Measurements from ENCODE around the gene TASOR2.

The TASOR2 gene, protein sequence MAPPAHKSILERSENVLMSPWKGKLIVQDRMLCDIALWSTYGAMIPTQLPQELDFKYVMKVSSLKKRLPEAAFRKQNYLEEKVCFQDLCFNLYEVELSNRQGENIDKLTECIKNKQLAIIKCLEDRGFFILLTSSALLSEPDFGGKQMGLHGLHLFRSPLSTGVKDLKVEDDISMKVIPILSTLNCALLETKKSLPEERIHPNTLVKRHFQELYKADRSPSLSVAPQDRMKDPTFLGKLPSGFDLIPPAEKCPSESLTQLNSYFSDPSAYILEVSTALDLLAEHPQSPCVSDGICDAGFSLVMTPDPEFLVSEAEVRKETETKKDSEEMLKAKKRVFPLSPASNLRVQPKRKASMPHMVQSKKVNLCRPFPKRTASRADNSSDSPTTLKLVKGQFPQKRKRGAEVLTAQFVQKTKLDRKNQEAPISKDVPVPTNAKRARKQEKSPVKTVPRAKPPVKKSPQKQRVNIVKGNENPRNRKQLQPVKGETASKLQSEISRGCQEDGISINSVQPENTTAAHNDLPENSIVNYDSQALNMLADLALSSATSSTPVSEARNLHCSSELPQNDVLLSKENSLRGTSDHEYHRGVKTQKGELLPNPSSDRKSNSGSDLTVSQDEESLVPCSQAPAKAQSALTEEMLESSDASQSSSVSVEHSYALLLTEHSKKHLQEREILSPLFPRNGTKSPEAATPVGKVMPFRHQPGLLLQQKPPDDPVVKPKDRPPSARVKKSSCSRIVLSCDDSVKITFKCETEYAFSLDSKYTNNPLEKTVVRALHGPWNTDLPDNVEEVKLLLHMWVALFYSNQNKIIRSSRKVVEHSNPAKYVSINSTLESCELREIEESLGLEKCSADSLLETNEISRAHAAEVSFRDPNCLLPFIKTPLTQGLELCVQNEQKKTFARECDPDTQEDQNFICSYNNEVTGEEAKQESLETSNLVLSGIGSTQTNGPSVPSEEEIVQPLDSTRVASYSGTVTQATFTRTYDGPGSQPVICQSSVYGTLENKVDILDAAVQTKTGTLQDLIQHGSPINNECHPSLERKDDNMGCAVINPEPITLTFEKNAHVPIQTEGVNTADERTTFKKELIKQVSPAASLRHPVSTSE (N-terminal part only)

DNA sequence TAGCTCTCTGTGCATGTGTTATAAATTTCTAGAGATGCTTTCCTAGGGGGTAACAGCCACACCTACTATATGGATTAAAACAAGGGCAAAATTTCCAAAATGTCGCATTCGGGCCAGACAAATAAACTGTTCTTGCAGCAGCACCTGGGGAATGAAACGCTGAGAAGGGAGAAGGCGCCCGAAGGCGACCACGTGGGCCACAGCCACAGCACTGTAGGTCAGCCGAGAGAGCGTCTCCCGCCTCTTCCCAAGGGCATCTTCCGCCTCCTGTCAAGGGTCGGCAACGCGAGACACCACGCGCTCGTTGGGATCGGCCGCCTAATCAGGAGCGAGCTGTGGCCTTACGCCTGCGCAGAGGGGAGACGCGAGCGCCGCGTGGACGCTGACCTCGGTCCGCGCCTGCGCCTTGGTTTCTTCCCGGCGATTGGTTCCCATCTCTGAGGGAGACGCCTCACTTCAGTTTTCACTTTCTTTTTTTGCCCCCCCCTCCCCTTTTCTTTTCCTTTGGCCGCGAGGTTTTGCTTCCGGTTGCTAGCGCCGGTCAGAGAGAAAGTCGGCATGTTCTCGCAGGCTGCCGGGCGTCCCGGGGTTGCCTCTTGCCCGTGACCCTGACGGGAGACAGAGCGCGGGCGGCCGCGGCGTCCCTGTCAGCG, at the start of gene TASOR2:
Gene TASOR2 (plus strand): TSS at position 521 of the 653 bp plus-strand sequence. CDS start 35,805 bp downstream, outside the sequence.
- peak; percentile 95 for DNase-seq

DNA sequence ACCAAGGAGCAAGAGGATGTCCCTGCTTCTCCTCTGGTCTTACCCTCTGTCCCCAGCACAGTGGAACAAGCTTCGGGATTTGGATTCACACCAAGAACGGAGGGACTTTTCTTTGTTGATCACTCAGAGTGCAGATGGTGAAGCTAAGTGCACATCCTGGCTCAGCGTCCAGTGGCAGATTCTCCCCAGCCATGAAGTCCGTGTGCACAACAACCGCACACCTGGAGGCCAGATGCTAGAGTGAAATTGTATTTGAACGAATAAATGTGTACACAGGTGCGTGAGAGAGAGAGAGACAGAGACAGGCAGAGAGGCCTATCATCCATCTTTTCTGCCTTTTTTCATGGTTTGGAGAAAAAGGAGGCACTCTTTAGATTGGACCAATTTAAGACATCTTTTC, 49.7 kb upstream of the TASOR2 start:
- DNase-seq = no peak

DNA sequence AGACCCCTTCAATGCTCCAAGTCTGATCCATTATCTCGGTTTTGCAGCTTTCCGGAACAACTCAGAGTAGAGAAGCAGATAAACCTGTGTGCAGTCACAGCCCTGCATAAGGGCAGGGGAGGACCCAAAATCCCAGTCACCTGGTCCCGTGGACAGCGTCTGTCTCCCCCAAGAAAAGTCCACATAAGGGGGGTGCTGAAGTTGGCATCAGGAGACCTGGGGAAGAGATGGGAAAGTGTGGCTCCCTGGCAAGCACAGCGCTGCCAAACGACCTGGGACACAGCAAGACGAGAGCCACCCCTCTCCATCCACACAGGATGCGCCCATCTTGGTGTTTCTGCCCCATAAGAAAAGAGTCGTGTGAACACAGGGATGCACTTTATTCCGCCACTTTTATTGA, 46.1 kb upstream of the TASOR2 start:
- DNase-seq = no peak

DNA sequence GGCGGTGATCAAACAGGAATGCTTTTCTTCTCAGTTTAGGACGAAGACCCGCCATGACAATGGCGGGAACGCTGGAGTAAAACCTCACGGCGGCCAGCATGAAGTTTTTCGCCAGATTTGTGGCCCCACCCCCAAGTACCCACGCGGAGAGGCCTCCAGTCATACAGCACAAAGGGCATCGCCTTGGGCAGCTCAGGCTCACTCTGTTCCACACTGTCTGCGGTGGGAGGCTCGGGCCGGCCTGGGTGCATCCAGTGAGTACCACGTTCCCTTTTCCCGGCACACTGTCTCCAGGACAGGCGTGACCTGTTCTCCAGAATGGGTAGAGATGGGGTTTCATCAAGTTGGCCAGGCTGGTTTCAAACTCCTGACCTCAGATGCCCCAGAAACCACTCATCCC, 45.6 kb upstream of the TASOR2 start:
- DNase-seq = no peak

GRCh38 chr10:5640036-5640435, 44.6 kb upstream of the TASOR2 start:
- no peak for DNase-seq

DNA sequence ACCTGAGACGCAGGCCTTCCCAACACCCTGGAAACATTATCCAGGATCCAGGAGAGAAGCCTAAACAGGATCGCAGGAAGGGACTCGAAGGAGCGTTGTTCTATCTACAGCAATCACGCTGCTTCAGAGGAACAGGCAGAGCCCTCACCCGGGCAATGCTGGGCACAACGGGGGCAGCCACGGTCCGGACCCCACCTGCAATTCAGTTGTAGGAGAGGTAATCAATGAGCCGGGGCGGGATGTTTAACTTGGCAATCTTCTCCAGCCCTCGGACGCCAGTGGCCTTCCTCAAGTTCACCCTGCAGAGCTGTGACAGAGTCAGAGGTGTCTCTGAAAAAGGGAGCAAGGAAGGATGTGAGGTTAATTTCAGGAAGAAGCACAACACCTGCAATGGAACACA, 44.1 kb upstream of the TASOR2 start:
- no peak for DNase-seq

DNA sequence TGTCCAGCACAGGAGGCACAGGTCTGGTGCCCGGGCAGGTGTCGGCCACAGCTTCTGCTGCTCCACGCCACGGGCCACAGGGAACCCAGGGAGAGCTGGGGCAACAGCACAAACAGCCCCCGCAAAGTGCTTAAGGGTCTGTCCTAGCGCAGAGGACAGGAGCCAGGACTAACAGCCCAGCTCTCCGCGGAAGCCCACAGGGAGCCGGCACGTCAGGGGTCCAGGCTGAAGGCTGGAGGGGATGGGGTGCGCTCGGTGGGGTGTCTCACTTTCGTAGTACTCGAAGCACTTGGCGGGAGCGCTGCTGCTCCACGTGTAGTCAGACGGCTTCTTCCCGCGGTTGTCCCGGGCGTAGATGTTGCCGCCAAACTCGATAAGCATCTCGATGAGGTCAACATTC, 43.1 kb upstream of the TASOR2 start:
- DNase-seq = no peak

DNA sequence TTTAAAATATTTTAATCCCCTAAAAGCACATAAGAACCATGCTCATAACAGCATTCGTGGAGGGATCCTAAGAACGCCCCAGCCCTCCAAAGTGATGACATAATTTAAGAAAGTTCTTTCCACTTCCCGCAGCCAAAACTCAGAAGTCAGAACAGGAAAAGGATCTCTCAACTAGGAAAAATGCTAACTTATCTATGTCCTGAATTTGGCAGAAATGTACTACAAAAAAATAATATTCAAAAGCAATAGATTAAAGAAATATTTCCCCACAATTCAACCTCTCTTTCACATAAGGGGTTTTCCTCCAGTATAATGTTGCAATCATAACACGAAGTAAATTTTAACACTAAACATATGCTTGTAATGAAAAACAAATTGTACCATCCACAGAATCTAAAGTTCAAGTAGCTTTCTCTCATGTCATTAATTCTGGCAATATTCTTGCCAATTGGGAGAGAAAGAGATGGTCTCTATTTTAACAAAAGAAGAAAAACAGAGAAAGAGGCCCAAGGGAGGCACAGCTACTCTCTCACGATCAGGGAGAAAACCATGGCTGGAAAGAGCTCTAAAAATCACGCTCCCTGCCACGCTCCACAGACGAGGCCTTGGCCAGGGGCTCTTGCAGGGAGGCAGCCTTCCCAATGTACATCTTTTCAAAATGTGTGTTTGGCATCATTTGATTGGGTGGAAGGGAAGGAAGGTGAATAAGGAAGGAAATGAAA, 41.1 kb upstream of the TASOR2 start:
- DNase-seq = no peak

DNA sequence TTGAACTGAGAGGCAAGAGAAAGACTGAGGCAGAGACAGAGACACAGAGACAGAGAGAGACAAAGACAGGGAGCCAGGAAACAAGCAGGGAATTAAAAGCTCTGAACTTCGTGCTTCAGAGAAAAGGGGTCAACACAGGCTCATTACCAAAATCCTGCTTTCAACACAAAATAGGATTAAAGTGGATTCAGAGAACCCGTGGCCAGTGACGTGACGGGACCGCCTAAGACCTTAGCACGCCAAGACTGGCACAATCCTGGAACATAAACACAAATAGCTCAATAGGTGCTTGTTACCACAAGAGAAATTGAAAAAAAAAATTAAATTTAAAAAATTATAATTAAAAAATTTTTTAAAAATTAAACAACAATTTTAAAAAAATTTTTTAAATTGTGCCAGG, 39.7 kb upstream of the TASOR2 start:
- no peak for DNase-seq

GRCh38 chr10:5645375-5645774, 39.3 kb upstream of the TASOR2 start:
- DNase-seq = no peak

DNA sequence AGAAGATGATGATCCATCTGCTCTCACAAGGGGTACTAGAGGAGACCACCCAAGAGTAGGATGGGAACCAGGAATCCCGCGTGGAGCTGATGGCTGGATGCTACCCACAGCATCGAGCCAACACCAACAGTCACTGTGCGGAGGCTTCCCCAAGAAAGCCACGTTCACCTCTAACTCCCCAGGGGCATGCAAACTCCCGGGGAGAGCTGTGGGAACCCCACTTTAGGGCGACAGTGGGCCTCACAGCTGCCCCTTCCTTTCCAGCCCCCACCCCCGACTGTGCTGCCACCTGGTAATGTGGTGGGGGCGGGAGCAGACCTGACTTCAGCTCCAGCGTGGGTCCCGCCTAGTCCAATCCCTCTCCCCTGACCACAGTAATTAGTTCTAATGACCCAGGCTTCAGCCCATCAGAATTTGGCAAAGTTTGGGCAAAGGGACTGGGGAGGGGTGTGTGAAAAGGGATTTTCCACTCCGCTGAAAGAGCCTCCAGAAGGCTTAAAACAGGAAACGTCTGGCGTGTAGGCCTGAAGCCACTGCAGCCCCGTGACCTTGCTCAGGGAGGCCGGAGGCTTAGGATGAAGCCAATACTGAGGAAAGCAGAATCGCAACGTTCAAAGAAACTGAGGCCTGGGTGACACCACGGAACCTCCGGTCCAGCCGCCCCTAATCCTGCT, 38.6 kb upstream of the TASOR2 start:
- no peak for DNase-seq

- no peak for DNase-seq
Measured at GRCh38 chr10:5647507-5648240, 37.0 kb upstream of the TASOR2 start.

DNA sequence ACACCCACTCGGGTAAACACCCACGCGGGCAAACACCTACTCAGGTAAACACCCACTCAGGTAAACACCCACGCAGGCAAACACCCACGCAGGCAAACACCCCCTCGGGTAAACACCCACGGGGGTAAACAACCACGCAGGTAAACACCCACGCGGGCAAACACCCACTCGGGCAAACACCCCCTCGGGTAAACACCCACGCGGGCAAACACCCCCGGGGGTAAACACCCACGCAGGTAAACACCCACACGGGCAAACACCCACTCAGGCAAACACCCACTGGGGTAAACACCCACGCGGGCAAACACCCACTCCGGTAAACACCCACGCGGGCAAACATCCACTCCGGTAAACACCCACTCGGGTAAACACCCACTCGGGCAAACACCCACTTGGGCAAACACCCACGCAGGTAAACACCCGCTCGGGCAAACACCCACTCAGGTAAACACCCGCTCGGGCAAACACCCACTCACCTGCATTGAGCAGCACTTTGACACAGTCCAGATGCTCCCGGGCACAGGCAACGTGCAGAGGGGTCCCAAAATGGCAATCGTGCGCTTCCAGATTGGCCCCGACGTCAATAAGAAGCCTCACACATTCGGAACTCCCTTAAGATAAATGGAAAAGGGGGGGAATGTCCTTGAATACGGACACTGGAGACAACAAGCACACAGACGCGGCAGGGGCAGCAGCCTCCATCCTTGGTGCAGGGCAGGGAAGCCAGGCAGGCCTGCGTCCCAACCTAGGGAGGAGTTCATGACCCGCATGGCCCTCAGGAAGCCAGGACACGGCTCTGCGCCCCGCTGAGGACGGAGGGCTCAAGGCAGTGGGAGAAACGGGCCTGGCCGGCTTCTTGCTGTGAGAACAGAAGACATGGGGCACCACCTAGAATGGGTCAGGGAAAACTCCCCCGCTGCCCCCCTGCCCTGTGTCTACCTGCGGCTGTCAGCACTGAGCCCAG, 35.9 kb upstream of the TASOR2 start:
- no peak for DNase-seq

- DNase-seq = no peak
Measured at GRCh38 chr10:5649746-5650145, 34.9 kb upstream of the TASOR2 start.

GRCh38 chr10:5650664-5651387, 33.8 kb upstream of the TASOR2 start:
- DNase-seq = no peak

- DNase-seq = no peak
Measured at GRCh38 chr10:5651388-5651764, 33.3 kb upstream of the TASOR2 start.

DNA sequence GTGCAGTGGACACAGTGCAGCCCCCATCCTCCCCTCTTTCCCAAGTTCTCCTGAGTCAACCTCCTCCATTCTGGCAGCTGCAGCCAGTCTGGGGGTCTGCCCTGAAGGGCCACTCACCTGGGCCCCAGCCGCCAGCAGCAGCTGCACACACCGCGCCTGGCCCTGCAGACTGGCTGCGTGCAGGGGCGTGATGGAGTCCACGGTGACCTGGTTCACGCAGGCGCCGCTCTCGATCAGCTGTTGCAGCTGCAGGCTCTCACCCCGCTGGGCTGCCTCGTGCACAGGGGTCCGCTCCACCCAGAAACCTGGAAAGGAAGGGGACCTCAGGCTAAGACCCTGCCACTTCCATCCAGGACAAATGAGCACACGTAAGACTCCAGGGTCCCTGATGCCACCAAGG, 31.9 kb upstream of the TASOR2 start:
- no peak for DNase-seq

DNA sequence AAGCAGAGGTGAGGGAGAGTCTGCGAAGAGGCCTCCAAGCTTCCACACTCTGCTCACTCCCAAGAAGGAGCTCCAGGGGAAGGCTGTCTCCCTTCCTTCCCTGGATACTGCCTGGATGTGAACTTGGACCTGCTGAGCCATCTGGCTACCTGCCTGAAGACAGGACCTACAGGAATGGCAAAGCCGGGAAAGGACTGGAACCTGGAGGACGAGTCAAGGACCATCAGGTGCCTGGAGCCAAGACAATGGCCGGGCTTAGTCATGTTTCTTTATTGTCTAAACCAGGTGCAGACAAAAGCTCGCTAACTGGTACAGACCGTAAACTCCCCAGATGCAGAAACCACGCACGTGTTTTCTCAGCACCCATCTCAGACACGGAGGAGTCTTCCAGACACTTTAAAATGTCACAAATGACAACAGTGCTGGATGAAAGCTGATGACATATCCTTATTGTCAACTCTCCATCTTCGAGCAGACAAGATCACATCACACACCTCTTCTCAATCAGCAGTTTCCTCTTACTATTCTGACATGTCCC, 30.4 kb upstream of the TASOR2 start:
- no peak for DNase-seq

DNA sequence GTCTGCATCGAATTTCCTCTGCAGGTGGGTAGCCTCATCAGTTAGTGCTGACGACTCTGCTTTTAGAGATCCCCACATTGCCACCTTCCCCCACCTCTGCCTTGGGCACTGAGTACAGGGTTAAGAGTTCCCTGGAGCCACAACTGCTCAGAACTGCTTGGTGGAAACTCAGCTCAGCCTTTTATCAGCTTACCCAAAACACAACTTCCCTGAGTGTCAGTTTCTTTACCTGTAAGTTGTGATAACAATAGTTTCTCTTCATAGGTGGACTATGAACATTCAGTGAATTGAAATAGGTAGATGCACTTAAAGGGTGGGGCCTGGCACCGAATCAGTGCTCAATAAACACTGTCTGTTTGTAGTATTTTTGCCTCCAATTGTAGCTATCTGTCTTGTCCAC, 29.5 kb upstream of the TASOR2 start:
- DNase-seq = no peak
